ENCODE results near the gene OSTC. TPM values are rescaled to one million over a fixed set of nuclear protein-coding genes. Genes with fewer than 3 reads are reported as not detected.

The OSTC gene
- polyA plus RNA-seq, 1 of the 3 experiments (the other 2 are of a cell fraction) = 107 TPM

Small RNA genes within 50 kb of the gene (small RNA-seq; reads per million reads assigned to genes)
- 0 to 1.1 (median 0) reads per million in 7 experiments for gene RNU6-431P

Other genes with a start within 250 kb of the OSTC start
- 2,955 and 5,356 TPM in 2 replicates for gene RPL34, start 30.0 kb upstream of the OSTC start, polyA plus RNA-seq (2012; rRNA removed)
- not detected in 2 replicates for gene ETNPPL, start 112.5 kb downstream of the OSTC start, polyA plus RNA-seq (2012; rRNA removed)

Measured in SK-N-SH (cell line).